HG02759 (cell line): Measurements from ENCODE around the gene ZSWIM5.

ENCODE experiments used
- ATAC-seq: cut with Tn5 transposase; IDR thresholded peaks from one replicate; pipeline ENCODE4 v1.9.1; 2021; ENCODE audit warnings: mild to moderate bottlenecking, moderate library complexity; ENCODE audit not compliant: unreplicated experiment

The ZSWIM5 gene

DNA sequence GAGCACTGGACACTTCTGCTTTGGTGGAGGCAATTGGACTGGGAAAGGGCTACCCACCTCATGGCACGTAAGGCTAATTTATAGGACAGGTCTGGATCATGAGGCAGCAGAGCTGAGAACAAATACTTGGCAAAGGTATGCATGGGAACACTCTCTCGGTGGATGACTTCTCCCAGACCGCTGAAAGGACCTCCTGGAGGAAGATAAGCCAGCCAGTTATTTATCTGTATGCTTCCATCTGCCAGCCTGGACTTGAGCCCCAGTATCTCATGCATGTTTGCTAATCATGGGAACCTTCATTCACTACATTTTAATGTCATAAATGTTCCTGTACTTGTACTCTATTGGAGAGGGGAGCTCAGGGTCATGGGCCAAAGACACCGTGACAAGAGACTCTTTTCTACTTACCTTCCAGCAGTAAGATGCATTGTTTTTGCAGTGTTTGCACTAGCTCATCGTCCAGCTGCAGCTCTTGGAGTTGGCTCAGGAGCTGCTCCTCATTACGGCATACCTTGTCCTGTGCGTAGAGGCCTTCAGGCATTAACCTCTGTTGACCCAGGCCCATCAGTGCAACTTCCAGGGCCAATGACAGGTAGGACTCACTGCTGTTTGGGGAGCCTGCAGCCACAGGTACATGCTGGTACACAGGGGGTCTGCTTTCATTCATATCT is 170.6 kb downstream of the ZSWIM5 start:
- no peak for ATAC-seq

DNA sequence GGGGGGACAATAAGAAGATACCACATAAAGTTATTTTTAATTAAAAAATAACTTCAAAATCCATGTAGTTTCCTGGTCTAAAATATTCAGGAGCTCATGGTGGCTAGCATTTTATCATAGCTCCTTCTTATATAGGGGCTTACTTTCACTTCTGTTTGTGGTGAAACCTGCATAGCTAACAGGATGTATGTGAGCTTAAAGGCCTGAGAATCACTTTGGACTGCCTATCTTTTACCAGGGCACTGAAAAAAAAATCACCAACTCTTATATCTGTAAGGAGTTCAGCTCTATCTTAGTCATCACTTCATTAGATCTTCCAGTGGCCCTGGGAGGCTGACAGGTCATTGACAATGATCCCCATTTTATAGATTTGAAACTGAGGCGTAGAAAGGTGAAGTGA is 173.0 kb downstream of the ZSWIM5 start:
- no peak for ATAC-seq

DNA sequence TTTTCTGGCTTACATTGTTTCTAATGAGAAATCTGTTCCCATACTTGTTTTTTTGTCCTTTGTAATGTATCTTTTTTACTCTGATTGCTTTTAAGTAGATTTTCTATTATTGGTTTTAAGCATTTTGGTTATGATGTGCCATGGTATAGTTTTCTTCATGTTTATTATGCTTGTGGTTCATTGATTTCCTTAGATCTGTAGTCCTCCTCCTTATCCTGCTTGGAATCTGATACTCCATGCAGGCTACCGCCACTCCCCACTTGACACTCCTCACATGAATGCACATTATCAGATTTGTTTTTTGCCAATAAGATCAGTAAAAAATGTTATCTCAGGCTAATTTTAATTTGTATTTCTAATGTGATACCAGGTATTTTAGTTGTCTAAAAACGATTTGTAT is 173.6 kb downstream of the ZSWIM5 start:
- no peak for ATAC-seq

DNA sequence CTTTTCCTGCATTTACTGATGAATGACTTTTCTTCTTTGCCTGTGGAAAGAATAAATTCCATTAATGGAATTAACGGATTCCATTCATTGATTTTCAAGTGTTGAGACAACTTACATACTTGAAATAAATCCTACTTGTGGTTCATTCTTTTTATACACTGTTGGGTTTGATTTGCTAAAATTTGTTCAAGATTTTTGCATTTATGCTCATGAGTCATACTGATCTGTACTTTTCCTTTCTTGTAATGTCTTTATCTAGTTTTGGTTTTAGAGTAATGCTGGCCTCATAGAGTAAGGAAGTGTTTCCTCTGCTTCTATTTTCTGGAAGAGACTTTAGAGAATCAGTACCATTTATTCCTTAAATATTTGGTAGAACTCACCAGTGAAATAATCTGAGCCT is 180.0 kb downstream of the ZSWIM5 start:
- no peak for ATAC-seq

DNA sequence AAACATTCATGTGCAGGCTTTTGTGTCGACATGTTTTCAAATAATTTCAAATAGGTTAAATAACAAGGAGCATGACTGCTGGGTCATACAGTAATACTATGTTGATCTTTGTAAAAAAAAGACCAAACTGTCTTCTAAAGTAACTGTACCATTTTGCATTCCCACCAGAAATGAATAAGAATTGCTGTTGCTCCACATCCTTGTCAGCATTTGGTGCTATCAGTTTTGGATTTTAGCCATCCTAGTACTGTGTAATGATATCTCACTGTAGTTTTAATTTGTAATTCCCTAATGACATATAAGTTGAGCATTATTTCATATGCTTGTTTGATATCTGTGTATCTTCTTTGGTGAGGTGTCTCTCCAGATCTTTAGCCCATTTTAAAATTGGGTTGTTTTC is 182.7 kb downstream of the ZSWIM5 start:
- ATAC-seq: no peak

DNA sequence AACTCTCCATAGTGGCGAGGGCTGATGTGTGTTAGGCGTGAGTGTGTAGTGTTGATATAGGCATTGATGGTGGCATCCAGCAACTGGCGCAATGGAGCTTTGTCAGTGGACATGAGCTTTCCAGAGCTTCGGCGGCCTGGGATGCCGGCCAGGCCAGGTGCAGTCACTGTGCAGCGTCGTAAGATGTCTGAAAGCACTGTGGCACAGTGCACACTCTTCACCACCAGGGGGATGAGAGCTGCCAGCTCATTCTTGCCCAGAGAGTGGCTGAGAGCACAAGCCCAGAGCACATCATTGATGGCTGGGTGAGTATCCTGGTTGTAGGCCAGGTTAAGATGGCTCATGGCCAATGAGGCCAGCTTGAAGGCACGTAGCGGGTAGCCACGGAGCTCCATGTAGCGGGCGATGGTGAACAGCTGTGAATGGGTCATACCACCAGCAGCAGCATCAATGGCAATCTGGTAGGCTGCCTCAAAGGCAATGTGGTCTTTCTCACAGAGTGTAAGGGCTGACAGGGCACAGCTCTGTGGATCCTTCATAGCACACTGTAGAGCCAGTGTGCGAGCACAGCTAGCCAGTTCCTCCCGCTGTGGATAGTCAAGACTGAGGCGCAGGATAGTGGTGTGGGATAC is 187.7 kb downstream of the ZSWIM5 start:
- ATAC-seq: peak; percentile 63

DNA sequence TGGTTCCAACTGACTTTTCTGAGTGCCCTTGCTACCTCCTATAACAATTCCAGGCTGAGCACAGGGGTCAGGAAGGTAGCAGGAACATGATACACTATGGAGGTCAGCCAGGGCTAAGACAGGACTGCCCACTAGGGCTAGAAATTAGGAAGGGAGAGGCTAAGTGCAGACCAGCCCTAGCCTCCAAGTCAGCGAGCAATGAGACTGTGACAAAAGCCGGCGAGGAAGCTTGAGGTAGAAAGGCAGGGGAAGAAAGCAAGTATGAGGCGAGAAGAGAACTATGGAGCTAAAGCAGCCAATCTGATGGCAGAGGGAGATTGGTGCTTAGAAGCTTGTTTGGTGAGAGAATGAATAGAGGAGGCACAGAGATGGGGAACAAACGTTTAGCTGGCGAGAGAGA is 189.6 kb downstream of the ZSWIM5 start:
- no peak for ATAC-seq

DNA sequence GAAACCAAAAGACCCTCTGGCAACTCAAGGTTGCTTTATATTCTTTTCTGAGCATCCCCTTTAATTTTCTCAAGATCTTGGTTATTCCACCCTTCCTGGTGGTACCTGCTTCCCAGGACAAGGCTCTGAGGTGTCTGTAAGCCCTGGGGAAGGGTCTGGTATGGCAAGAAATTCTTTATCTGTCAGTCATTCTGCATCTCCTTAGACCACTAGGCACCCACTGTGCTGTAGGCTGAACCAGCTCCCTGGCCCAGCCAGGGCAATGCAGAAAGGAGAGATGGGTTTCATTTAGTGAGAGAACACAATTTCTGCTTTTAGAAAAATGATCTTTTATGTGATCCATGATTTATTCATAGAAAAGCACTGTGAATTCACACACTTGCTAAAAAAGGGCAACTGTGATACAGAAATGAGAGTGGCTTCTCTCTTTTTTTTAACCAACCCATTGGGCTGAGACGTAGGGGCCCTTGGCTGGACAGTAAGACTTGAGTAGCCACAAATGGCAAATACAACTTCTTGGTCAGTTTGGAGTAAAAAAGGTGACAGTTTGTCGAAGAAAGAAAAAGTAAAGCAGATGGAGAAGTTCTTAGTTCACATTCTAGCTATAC is 190.2 kb downstream of the ZSWIM5 start:
- ATAC-seq: no peak

DNA sequence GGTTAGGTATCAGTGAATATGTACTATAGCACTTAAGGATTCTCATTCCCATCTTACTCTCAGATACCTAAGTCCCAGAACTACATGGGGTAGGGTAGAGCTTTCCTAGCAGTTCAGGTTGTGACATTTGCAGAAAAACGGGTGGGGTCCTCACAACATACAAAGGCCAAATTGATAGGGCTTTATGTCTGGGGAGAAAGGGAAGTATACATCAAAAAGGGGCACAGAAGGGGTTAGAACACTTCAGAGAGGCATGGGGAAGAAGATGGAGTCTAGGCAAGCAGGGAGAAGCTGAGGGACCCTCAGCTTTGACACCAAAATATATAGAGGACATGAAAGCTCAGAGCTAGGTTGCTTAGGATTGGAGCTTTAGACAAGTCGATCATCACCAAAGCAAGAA is 190.7 kb downstream of the ZSWIM5 start:
- ATAC-seq: no peak

DNA sequence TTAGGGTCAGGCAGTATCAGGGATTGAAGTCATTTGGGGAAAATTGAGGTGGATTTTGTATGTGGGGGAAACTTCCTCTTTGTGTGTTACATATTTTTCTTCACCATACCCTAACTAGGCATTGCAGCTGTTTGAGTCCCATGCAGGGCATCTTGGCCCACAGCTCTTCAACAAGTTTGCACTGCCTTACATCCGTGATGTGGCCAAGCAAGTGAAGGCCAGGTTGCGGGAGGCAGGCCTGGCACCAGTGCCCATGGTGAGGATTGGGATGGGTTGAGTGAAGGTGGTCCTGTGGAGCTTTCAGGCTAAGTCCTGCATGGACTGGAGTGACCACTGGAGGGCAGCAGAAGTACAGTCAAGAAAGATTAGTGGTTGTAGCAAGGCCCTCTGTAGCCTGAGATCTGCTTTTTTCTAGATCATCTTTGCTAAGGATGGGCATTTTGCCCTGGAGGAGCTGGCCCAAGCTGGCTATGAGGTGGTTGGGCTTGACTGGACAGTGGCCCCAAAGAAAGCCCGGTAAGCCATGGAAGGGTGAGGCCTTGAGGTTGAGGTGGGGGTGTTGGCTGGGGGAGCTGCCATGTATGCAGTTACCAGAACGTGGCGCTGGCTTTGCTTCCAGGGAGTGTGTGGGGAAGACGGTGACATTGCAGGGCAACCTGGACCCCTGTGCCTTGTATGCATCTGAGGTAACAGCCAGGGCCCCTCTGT is 191.9 kb downstream of the ZSWIM5 start:
- ATAC-seq: no peak

DNA sequence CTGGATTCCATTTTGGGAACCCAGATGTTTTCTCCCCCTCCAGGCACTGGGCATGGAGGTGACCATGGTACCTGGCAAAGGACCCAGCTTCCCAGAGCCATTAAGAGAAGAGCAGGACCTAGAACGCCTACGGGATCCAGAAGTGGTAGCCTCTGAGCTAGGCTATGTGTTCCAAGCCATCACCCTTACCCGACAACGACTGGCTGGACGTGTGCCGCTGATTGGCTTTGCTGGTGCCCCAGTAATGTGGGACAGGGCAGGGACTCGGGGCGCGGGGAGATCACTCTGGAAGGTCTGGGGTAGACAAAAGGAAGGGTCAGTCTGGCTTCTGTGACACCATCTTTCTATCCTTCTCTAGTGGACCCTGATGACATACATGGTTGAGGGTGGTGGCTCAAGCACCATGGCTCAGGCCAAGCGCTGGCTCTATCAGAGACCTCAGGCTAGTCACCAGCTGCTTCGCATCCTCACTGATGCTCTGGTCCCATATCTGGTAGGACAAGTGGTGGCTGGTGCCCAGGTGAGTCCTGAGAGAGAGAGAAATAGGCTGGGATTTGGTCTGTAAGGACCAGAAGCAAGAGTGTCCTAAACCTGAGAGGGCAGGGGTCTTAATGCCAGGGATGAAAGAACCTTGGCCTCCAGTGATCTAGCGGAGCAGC is 192.7 kb downstream of the ZSWIM5 start:
- ATAC-seq: no peak

DNA sequence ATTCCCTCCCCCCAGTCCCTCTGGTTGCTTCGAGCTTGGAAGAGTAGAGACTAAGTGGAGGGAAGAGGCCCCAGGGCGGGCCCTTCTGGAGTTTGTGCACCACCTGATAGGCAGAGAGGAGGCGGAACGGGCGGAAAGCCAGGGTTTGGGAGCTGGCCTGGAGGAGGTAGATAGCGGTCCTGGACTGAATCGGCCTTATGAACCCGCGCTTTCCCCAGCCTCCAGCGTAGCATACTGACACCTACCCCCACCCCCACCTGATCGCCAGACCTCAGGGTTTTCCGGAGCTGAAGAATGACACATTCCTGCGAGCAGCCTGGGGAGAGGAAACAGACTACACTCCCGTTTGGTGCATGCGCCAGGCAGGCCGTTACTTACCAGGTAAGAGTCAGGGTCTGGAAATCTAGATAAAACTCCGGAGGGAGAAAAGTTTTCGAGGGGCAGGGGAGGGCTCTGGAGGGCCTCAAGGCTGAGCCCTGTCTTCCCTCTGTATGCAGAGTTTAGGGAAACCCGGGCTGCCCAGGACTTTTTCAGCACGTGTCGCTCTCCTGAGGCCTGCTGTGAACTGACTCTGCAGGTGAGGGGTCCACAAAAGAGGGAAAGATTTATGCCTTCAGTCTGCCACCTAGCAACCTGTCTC is 193.6 kb downstream of the ZSWIM5 start:
- ATAC-seq: no peak

DNA sequence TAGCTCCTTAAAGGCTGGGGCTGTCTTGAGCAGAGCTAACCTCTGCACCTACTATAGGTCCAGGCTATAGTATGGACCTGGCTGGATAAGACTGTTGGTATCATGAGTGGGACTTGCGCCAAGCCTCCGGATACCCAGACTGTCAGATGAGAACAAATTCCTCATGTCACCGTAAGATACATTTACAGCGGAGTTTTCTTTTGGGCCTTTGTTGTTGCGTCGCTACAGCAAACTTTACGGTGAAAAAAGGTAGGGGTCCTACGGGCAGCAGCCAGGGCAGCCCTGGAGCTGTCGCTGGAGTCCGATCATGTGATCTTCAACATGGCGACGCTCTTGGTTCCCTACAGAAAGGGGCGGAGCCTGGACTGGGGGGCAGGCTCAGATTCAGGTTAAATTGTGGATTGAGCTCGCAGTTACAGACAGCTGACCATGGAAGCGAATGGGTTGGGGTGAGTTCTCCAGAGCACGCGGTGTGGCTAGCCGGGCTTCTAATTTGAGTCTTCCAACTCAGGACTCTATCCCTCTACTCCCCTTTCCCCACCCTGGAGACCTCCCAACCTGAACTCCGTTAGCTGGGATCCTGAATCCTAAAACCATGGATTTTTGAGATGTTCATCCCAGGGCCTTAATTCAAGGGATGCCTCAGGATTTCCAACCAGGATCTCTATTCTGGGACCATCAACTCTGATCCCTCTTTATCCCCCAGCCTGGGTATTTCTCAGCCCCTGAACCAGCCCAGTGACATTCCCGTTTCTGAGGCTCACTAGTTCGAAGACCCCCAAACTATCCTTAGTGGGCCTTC is 194.4 kb downstream of the ZSWIM5 start, which contains the start of gene UROD:
Gene UROD, plus strand, starts transcription at position 418 of the 802 bp plus-strand sequence. Its CDS starts 12 bp downstream, at position 430.
- peak; percentile 72 for ATAC-seq

DNA sequence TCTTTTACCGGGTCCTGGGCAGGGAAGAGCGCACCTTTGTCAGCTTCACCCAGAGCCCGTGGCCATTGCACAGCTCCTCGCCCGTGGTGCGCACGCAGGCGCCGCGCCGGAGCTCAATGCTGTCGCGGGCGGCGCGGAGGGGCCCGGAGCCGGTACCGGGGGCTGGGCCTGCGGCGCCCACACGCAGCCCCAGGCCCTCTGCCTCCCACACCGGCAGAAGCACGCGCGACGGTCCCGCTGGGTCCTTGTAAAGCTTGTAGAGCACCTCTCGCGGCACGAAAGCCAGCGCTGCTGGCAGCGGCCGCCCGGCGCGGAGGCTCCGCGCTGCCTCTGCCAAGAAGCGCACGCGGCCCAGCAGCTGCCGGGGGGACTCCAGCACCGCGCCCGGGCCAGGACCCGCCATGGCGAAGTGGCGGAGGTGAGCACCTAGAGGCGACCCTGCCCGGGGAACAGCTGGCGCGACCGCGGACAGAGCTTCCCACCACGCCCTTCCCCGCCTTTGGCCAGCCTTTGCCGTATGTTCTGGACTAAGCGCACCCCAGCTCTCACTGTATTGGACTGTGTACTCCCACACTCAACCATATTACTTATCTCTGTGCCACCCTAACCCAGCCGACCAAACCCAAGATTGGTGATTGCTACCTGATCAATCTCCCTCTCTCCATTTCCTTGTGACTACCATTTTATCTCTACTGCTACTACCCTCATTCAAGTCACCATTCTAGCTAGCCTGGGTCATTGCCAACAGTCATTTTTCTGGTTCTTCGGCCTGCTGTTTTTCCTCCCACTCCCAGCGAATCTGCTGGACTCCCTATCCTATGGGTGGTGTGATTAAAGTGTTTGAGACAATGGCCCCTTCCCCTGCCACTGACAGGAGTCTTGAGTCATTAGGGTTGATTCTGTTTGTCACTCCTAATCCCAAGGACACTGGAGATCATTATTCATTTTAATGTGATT is 195.3 kb downstream of the ZSWIM5 start, which contains the start of gene HECTD3:
Gene HECTD3, minus strand, starts transcription at position 470 of the 957 bp plus-strand sequence. Its CDS starts 67 bp downstream, at position 403.
- ATAC-seq: peak; percentile 78

DNA sequence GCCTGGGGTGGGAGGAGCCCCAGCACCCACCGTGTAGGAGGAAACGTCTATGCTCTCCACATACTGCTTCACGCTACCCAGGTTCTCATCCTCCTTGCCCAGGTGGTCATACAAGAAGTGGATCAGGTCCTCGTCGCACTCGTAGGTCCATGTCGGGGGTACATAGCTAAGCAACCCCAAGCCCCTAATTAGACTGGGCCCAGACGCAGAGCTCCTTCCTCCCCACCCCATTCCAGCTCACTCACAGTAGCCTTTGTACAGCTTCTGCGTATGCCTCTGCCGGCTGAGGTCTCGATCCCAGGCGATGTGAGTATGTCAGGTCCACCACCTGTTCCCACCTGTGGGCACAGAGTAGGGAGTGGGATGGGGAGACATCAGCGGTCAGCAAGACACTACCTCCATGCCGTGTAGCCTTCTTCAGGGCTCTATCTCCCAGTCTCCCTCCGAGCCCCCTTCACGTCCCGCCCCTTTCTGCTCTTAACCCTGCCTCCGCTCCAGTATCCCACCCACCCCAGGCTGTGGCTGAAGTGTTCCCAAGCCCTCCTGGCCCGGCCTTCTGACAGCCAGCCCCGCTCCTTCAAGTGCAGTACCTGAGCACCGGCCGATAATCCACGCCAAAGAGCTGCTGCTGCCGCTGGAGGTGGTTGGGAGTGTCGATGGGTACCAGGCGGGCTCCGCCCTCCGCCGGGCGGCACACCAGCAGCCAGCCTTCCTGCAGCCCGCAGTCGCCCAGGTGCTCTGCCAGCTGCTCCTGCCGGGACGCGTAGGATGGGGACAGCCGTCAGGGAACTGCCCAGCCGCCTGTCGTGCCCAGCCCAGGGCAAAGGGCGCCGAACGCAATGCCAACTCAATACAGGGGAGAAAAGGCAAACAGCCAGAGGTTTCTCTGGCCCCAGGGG is 196.2 kb downstream of the ZSWIM5 start:
- no peak for ATAC-seq

DNA sequence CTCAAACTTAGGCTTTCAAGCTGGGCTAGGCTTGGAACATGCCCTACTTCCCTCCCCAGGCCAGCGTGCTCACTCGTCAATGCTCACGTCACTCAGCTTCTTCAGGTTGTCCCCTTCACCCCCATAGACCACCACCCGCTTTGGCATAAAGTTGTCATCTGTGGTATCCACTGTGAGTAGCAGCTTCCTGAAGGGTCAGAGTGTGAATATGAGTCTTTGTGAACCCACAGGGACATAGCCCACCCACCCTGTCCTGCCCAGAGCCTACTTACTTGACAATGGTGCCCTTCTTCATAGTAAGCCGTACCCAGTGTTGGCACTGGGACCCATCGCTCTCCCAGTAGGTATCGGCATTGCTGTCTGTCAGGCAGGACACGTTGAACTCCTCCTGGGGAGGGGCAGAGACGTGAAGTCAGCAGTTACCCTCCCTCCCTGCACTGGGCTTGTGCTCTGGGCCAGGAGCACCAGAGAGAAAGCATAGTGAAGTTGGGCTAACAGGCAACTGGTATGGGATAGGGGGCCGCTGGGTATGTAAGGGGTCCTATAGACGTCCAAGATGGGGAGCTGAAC is 197.0 kb downstream of the ZSWIM5 start:
- ATAC-seq: no peak

DNA sequence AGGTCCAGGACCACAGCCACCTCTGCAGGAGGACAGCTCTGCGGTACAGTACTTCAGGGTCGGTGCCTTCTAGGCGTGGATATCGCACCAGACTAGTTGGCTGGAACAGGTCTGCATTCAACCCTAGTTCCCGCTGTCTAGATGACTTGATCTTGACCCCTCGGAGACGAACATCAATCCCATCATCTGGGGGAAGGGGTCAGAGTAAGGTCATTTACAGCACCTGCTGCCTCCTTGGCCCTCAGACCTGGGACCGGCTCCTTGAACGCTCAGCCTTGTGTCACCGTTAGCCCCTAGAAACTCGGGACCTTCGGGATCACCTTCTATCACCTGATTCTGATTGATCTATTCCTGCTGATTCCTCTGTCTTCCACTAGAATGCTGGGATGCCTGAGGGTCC is 197.9 kb downstream of the ZSWIM5 start:
- no peak for ATAC-seq
